Liver (tissue), 9 donors: Measurements from ENCODE around the gene ENPP3. TPM values are rescaled to one million over a fixed set of nuclear protein-coding genes. Genes with fewer than 3 reads are reported as not detected.

Source experiments
- DNase-seq: peaks from one replicate; pipeline ENCODE4 v3.0.0-alpha.2; 2017; ENCODE audit warnings: low spot score
- H3K27ac ChIP-seq, 2 donors: one replicate each; pipeline ENCODE4 v1.7.0; 2013; ENCODE audit warnings: inconsistent platforms in 2 of 2, low read length in 2 of 2, control low read depth in 1 of 2, low read depth in 1 of 2, mild to moderate bottlenecking in 1 of 2
- H3K27me3 ChIP-seq, 4 donors: one replicate each; pipeline versions ENCODE4 v1.6.1 to v1.7.0; 2013; ENCODE audit warnings: low read length in 3 of 4, inconsistent platforms in 1 of 4, mild to moderate bottlenecking in 1 of 4, moderate library complexity in 1 of 4; ENCODE audit not compliant: control insufficient read depth in 4 of 4, insufficient read depth in 4 of 4
- H3K36me3 ChIP-seq, 4 donors: one replicate each; pipeline versions ENCODE4 v1.6.1 to v1.7.0; 2013; ENCODE audit warnings: low read length in 3 of 4, mild to moderate bottlenecking in 3 of 4, low read depth in 1 of 4, moderate library complexity in 1 of 4; ENCODE audit not compliant: control insufficient read depth in 4 of 4, insufficient read depth in 3 of 4
- H3K4me1 ChIP-seq, 4 donors: one replicate each; pipeline versions ENCODE4 v1.6.1 to v1.7.0; 2013; ENCODE audit warnings: low read length in 3 of 4, mild to moderate bottlenecking in 3 of 4, moderate library complexity in 1 of 4; ENCODE audit not compliant: control insufficient read depth in 4 of 4, insufficient read depth in 4 of 4
- H3K4me3 ChIP-seq, 3 donors: one replicate each; pipeline versions ENCODE4 v1.6.1 to v1.7.0; 2013; ENCODE audit warnings: low read length in 3 of 3, control low read depth in 1 of 3, low read depth in 1 of 3, mild to moderate bottlenecking in 1 of 3
- H3K9ac ChIP-seq, 2 donors: one replicate each; pipeline ENCODE4 v1.7.0; 2013; ENCODE audit warnings: low read length in 2 of 2, mild to moderate bottlenecking in 2 of 2, moderate library complexity in 2 of 2, control low read depth in 1 of 2, low read depth in 1 of 2
- H3K9me3 ChIP-seq, 4 donors: one replicate each; pipeline versions ENCODE4 v1.6.1 to v1.7.0; 2013; ENCODE audit warnings: low read length in 3 of 4; ENCODE audit not compliant: control insufficient read depth in 4 of 4
- ATF3 ChIP-seq: IDR thresholded peaks from 2 replicates; pipeline ENCODE4 v1.6.1; 2016; ENCODE audit warnings: antibody characterized with exemption
- EGR1 ChIP-seq, 2 donors: IDR thresholded peaks; 2 replicates each; pipeline ENCODE4 v1.6.1; 2016 to 2018; ENCODE audit warnings: antibody characterized with exemption in 2 of 2, low read depth in 2 of 2
- FOXA1 ChIP-seq: IDR thresholded peaks from 2 replicates; pipeline ENCODE4 v1.6.1; 2016; ENCODE audit warnings: antibody characterized with exemption
- FOXA2 ChIP-seq: IDR thresholded peaks from 2 replicates; pipeline ENCODE4 v1.6.1; 2016; ENCODE audit warnings: antibody characterized with exemption
- GABPA ChIP-seq, 2 donors: IDR thresholded peaks in 1 of 2; conservative IDR thresholded peaks in 1 of 2; 2 replicates each; pipeline ENCODE4 v1.6.1; 2016; ENCODE audit warnings: antibody characterized with exemption in 2 of 2, mild to moderate bottlenecking in 1 of 2, moderate library complexity in 1 of 2
- HNF4A ChIP-seq, 2 donors: conservative IDR thresholded peaks; 2 replicates each; pipeline ENCODE4 v1.6.1; 2016; ENCODE audit warnings: antibody characterized with exemption in 2 of 2, mild to moderate bottlenecking in 2 of 2
- HNF4G ChIP-seq: IDR thresholded peaks from 2 replicates; pipeline ENCODE4 v1.6.1; 2016; ENCODE audit warnings: antibody characterized with exemption
- JUND ChIP-seq, 2 donors: IDR thresholded peaks; 2 replicates each; pipeline ENCODE4 v1.6.1; 2016; ENCODE audit warnings: antibody characterized with exemption in 2 of 2
- NR2F2 ChIP-seq: IDR thresholded peaks from 2 replicates; pipeline ENCODE4 v1.6.1; 2016; ENCODE audit warnings: antibody characterized with exemption
- RAD21 ChIP-seq, 2 donors: IDR thresholded peaks; 2 replicates each; pipeline ENCODE4 v1.6.1; 2016; ENCODE audit warnings: antibody characterized with exemption in 2 of 2, mild to moderate bottlenecking in 2 of 2
- RXRA ChIP-seq, 2 donors: IDR thresholded peaks; 2 replicates each; pipeline ENCODE4 v1.6.1; 2017 to 2018; ENCODE audit warnings: antibody characterized with exemption in 2 of 2, mild to moderate bottlenecking in 1 of 2
- SP1 ChIP-seq: IDR thresholded peaks from 2 replicates; pipeline ENCODE4 v1.6.1; 2018; ENCODE audit warnings: antibody characterized with exemption, mild to moderate bottlenecking
- TAF1 ChIP-seq: conservative IDR thresholded peaks from 2 replicates; pipeline ENCODE4 v1.6.1; 2016; ENCODE audit warnings: antibody characterized with exemption, mild to moderate bottlenecking
- YY1 ChIP-seq: IDR thresholded peaks from 2 replicates; pipeline ENCODE4 v1.6.1; 2016; ENCODE audit warnings: antibody characterized with exemption, mild to moderate bottlenecking
- ZBTB33 ChIP-seq: IDR thresholded peaks from 2 replicates; pipeline ENCODE4 v1.6.1; 2016; ENCODE audit warnings: antibody characterized with exemption
- WGBS: extraction: QIAGEN DNeasy Blood & Tissue Kit; methylation state at CpG from one replicate; pipeline ENCODE4 v1.1.7; 2013; 5-methylcytosine and 5-hydroxymethylcytosine counted together
- polyA plus RNA-seq, 2 donors: library from polyadenylated mRNA; stranded (reverse) in 1 of 2; unstranded in 1 of 2; fragments of 200-250 nt in 1 of 2; fragments of >200 nt in 1 of 2; fragmentation: Nextera tagmentation in 1 of 2; extraction: Ambion mirVana in 1 of 2; gene quantifications; one replicate each; pipeline versions ENCODE4 v1.2.1 to v1.2.3, GENCODE V29; 2013 to 2015
- total RNA-seq, 2 donors: library from RNA; depleted of rRNA; stranded (reverse); fragments of >200 nt; gene quantifications; one replicate each; pipeline ENCODE4 v1.2.3, GENCODE V29; 2014
- TF ChIP-seq, protein P1 (sequence below): IDR thresholded peaks from 2 replicates; pipeline ENCODE4 v1.6.1; 2016; ENCODE audit warnings: antibody characterized with exemption, mild to moderate bottlenecking
- TF ChIP-seq, protein P2 (sequence below): IDR thresholded peaks from 2 replicates; pipeline ENCODE4 v1.6.1; 2016; ENCODE audit warnings: antibody characterized with exemption
- TF ChIP-seq, protein P3 (sequence below): fragments of 150-350 bp; IDR thresholded peaks from 2 replicates; pipeline ENCODE4 v1.5.1; 2017; ENCODE audit warnings: improper control_type of control experiment, low read depth, low read length; ENCODE audit not compliant: missing input control
- donor health status: healthy.
- donor health status: healthy.
- donor health status: healthy.
- donor health status: healthy.
- donor health status: healthy.

The ENPP3 gene
- total and polyA plus RNA-seq, 4 donors = 0.51 to 6.1 (median 1.1) TPM

- Histone ChIP-seq H3K4me1 (peaks cover 0 to 15% (median 13%) of the 10 kb centered on the region in 4 donors), H3K36me3 (peaks cover 0 to 4% (median 1%) of the 10 kb centered on the region in 4 donors), H3K4me3 (no peak overlapping the region), H3K27ac (no peak overlapping the region), H3K9me3 (no peaks in the 10 kb centered on the region), H3K9ac (no peak overlapping the region), H3K27me3 (no peaks in the 10 kb centered on the region)
- TF ChIP-seq ZBTB33 = no peak
- TF ChIP-seq FOXA1 = no peak
- no peak for TF ChIP-seq GABPA (IDR thresholded peaks at IDR 0.05 in 1 of 2, conservative IDR thresholded peaks at IDR 0.05 in 1 of 2)
- TF ChIP-seq ATF3 = no peak
- TF ChIP-seq, protein P1, sequence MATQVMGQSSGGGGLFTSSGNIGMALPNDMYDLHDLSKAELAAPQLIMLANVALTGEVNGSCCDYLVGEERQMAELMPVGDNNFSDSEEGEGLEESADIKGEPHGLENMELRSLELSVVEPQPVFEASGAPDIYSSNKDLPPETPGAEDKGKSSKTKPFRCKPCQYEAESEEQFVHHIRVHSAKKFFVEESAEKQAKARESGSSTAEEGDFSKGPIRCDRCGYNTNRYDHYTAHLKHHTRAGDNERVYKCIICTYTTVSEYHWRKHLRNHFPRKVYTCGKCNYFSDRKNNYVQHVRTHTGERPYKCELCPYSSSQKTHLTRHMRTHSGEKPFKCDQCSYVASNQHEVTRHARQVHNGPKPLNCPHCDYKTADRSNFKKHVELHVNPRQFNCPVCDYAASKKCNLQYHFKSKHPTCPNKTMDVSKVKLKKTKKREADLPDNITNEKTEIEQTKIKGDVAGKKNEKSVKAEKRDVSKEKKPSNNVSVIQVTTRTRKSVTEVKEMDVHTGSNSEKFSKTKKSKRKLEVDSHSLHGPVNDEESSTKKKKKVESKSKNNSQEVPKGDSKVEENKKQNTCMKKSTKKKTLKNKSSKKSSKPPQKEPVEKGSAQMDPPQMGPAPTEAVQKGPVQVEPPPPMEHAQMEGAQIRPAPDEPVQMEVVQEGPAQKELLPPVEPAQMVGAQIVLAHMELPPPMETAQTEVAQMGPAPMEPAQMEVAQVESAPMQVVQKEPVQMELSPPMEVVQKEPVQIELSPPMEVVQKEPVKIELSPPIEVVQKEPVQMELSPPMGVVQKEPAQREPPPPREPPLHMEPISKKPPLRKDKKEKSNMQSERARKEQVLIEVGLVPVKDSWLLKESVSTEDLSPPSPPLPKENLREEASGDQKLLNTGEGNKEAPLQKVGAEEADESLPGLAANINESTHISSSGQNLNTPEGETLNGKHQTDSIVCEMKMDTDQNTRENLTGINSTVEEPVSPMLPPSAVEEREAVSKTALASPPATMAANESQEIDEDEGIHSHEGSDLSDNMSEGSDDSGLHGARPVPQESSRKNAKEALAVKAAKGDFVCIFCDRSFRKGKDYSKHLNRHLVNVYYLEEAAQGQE = no peak
- TF ChIP-seq, protein P2, sequence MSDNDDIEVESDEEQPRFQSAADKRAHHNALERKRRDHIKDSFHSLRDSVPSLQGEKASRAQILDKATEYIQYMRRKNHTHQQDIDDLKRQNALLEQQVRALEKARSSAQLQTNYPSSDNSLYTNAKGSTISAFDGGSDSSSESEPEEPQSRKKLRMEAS = no peak
- TF ChIP-seq, protein P3, sequence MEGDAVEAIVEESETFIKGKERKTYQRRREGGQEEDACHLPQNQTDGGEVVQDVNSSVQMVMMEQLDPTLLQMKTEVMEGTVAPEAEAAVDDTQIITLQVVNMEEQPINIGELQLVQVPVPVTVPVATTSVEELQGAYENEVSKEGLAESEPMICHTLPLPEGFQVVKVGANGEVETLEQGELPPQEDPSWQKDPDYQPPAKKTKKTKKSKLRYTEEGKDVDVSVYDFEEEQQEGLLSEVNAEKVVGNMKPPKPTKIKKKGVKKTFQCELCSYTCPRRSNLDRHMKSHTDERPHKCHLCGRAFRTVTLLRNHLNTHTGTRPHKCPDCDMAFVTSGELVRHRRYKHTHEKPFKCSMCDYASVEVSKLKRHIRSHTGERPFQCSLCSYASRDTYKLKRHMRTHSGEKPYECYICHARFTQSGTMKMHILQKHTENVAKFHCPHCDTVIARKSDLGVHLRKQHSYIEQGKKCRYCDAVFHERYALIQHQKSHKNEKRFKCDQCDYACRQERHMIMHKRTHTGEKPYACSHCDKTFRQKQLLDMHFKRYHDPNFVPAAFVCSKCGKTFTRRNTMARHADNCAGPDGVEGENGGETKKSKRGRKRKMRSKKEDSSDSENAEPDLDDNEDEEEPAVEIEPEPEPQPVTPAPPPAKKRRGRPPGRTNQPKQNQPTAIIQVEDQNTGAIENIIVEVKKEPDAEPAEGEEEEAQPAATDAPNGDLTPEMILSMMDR = no peak
- no peak for TF ChIP-seq TAF1
- no peak for TF ChIP-seq JUND (IDR thresholded peaks at IDR 0.05)
- TF ChIP-seq YY1 = no peak
- TF ChIP-seq RAD21 (IDR thresholded peaks at IDR 0.05) = no peak
- no peak for TF ChIP-seq SP1
- no peak for TF ChIP-seq FOXA2
- no peak for TF ChIP-seq HNF4A (conservative IDR thresholded peaks at IDR 0.05)
- TF ChIP-seq RXRA (IDR thresholded peaks at IDR 0.05) = no peak
- no peak for TF ChIP-seq EGR1 (IDR thresholded peaks at IDR 0.05; ENCODE audit: low read depth in 2 of 2)
- no peak for TF ChIP-seq HNF4G
- no peak for TF ChIP-seq NR2F2
- WGBS = 83% methylated on average over 2 of the region's 2 CpGs
- DNase-seq = no peak
These were observed 7.5 kb upstream of the ENPP3 start for GRCh38 chr6:131629651-131630050.
